HG03097 (cell line): Measurements from ENCODE around the gene CHD2.
"Not testable (repeated sequence)": the region's sequence is repeated elsewhere in the genome, so short reads cannot be mapped to it uniquely, and the experiment has no call there.

Experiments used
- ATAC-seq: cut with Tn5 transposase; IDR thresholded peaks from one replicate; pipeline ENCODE4 v1.9.1; 2021; ENCODE audit not compliant: unreplicated experiment, low FRiP score

CHD2 gene

GRCh38 chr15:92899948-92900730, at the start of gene CHD2:
Gene CHD2, plus strand, starts transcription at chr15:92900324. Its CDS starts 914 bp downstream, at chr15:92901238.
- ATAC-seq = peak; percentile 64

- ATAC-seq = no peak
Observed at GRCh38 chr15:92853222-92853621, 46.9 kb upstream of the CHD2 start.

DNA sequence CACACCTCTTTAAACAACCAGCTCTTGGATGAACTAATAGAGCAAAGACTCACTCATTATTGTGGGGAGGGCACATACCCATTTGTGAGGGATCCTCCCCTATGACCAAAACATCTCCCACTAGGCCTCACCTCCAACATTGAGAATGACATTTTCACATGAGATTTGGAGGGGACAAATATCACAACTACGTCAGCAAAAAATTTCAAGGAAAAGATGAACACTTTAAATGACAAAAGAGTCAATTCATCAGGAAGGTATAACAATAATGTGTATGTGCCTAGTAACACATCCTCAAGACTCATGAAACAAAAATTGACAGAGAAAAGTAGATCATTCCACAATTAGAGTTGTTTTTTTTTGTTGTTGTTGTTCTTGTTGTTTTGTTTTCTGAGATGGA, 38.4 kb upstream of the CHD2 start:
- no peak for ATAC-seq

GRCh38 chr15:92864127-92864814, 35.9 kb upstream of the CHD2 start:
- ATAC-seq = no peak

GRCh38 chr15:92869263-92869940, 30.7 kb upstream of the CHD2 start:
- no peak for ATAC-seq

GRCh38 chr15:92870010-92870591, 30.0 kb upstream of the CHD2 start:
- ATAC-seq = no peak

DNA sequence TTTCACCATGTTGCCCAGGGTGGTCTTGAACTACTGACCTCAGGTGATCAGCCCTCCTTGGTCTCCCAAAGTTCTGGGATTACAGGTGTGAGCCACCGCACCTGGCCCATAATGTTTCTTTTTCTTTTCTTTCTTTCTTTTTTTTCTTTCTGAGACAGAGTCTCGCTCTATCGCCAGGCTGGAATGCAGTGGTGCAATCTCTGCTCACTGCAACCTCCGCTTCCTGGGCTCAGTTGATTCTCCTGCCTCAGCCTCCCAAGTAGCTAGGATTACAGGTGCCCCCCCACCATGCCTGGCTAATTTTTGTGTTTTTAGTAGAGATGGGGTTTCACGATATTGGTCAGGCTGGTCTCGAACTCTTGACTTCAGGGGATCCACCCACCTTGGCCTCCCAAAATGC, 27.2 kb upstream of the CHD2 start:
- not testable (repeated sequence) for ATAC-seq

DNA sequence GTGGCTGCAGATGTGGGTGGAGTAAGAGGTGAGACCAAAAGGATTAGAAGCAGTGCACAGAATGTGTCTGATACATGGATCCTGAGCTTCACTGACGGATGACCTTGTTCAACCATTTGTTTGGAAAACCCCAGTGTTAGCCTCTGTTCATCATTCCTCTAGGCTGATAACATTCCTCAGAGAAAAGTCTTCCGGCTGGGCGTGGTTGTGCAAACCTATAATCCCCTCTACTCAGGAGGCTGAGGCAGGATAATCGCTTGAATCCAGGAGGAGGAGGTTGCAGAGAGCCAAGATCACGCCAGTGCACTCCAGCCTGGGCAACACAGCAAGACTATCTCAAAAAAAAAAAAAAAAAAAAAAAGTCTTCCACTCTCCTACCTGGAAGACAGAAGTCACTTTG, 23.1 kb upstream of the CHD2 start:
- ATAC-seq = no peak

- ATAC-seq = no peak
Observed at GRCh38 chr15:92877416-92877815, 22.7 kb upstream of the CHD2 start.

DNA sequence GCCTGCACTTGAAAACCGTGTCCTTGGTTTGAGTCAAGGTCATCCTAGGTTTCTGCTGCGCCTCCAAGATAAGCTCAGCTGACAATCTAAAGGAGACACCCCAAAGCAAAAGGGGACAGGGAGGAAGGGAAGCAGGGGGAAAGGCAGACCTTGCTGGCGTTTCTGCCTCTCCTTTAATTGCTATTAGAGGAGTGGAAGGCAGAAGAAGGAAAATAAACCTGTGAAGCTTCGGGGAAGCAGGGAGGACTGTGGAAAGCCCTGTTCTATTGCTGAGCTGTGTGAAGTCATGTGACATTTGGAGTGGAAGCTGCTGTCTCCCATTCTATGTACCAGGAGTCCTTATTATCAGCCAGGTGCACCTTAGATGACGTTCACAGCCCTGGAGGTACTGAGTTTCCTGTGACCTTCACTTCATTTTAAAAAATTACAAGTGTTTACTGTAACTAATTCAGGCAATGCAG, 21.5 kb upstream of the CHD2 start:
- ATAC-seq = no peak

GRCh38 chr15:92879949-92880725, 20.0 kb upstream of the CHD2 start:
- ATAC-seq = no peak

- no peak for ATAC-seq
Observed at GRCh38 chr15:92880796-92881195, 19.3 kb upstream of the CHD2 start.

- no peak for ATAC-seq
Observed at GRCh38 chr15:92881211-92881754, 18.8 kb upstream of the CHD2 start.

DNA sequence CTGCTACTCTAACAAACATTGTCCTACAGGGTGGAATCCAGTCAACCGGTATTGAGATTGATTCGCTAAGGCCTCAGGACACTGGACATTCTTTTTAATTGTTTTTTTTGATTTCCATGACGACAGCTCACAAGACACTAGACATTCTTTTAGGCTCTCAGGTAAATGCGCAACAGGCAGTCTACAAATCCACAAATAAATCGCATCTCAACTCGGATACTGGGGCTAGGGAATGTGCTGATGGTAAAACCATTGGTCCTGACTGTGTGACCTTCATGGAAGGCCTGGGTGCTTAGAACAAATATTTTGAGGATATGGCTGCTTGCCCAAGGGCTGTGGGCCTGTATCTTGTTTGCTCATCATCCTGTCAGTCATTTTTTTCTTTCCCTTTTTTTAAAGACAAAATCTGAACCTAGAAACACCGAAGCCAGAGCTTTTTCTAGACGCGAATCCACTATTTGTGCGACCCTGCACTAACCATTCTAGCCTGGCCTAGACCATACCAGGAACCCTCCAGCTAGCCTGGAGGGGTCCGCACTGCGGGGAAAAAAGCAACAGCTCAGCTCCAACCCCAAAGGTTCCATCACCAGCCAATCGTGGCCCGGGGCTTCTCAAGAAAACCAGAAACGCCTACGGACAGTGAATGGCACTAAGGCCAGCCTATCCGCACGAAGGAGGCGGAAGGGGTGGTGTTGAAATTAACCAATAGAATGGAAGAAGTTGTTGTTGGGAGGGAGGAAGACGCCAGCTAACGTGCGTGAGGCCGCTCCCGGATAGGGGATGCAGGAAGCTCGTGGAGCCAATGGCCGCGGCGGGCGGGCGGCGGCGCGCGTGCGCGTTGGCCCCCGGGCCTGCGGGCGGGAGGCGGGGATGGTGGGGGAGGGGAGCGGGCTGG, 18.1 kb upstream of the CHD2 start:
- peak; percentile 95 for ATAC-seq

DNA sequence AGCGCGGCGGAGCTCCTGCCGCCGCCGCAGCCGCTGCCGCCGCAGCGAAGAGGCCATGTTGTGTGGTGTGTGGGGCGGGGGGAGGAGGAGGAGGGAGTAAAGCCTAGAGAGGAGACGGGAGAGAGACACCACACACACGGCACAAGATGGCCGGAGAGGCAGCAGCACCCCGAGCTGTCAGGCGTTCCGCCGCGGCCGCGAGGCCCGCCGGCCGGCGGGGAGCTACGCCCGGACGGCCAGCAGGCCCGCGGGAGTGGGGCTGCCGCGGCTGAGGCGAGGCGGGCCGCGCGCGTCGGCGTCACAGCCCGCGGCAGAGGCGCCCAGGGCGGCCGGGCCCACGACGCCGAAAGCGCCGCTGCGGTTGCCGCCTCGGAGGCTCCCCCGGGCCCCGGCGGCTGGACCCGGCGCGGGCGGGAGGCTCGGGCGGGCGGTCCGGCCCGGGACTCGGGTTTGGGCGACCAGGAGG, 17.4 kb upstream of the CHD2 start:
- peak; percentile 53 for ATAC-seq

DNA sequence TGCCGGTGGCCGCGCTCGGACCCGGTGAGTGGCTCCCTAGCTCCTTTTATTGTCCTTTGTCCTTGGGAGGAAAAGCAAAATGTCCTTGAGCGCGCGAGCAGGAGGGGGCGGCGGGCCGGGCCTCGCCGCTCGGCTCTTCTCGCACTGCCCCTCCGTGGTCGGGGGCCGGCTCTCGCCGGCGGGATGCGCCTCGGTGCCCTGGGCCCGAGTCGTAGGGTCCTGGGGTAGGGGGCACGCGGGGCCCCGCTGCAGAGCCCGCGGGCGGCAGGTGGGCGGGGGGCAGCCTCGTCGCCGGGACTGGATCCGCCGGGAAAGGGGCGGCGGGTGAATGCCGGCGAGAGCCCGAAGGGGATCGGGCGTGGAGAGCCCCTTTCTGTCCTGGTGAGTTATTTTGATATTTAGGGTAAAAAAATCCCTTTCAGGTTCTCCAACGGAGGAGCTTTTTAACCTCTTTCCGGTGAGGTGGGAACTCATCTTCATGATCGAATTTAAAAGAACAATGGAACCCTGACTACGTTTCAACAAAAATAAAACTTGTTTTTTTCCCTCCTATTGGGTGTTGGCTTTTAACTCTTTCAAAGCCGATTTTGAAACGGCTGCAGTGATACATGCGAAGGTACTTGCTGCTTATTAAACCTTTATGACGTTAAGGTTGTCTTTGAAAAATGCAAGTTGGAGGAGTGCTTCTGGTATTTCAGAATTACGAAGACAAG, 16.8 kb upstream of the CHD2 start:
- ATAC-seq = peak; percentile 3

DNA sequence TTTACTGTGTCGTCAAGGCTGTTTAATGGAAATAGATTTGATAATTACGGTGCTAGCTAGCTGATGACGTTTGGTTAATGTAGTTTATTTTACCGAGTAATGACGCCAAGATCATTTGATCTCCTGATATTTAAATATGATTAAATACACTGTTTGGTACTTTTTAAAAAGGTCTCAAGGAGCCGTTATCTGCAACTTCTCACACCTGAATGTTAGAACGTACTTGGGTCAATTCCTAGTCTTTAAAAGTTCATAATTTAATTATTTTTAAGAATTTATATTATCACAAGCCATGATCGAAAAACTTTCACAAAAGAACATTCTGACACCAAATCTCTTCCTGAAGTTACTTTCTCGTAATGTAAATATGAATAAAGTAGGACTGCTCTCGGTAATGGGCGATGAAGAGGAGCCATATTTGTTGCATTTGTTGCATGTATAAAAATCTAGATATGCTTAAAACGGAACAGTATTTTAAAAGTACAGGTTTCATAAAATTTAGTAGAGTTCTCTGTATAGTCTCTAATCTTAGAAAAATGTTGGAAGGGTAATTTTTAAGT, 16.2 kb upstream of the CHD2 start:
- ATAC-seq = no peak
